H1 (cell line): Measurements from ENCODE around the gene IP6K3. TPM values are rescaled to one million over a fixed set of nuclear protein-coding genes. Genes with fewer than 3 reads are reported as not detected.

ENCODE experiments used
- CTCF ChIA-PET: fragments of 300-600 bp; sonication (Branson Sonifier 250); formaldehyde crosslinking; loops from one replicate; lab custom pipeline; 2021; ENCODE audit not compliant: partially characterized antibody; lab: Charles Lee
- POLR2A ChIA-PET: fragments of 300-600 bp; sonication (Branson Sonifier 250); formaldehyde crosslinking; loops from one replicate; lab custom pipeline; 2021; ENCODE audit warnings: inconsistent platforms; ENCODE audit not compliant: partially characterized antibody; lab: Charles Lee
- DNase-seq, 2 experiments: peaks; one replicate each; pipeline versions ENCODE4 v3.0.0 to v3.0.0-alpha.2; 2010 to 2022; ENCODE audit warnings: low spot score in 2 of 2, low read depth in 1 of 2, mixed read lengths in 1 of 2
- FAIRE-seq: peaks from 2 replicates; lab custom pipeline; 2011; peaks lifted over from hg19 to GRCh38; lab: Jason Lieb, UNC
- H2AFZ ChIP-seq: 2 replicates; pipeline ENCODE4 v1.8.1; 2012; ENCODE audit warnings: low read length, inconsistent platforms
- H2AK5ac ChIP-seq: 2 replicates; pipeline ENCODE4 v1.6.1; 2013; ENCODE audit warnings: low read depth, low read length
- H2BK120ac ChIP-seq: replicated peaks from 2 replicates; pipeline ENCODE3; 2013; ENCODE audit warnings: low read depth, low read length, inconsistent platforms
- H2BK12ac ChIP-seq: 2 replicates; pipeline ENCODE4 v1.6.1; 2013; ENCODE audit warnings: low read depth, low read length
- H2BK15ac ChIP-seq: 2 replicates; pipeline ENCODE4 v1.6.1; 2013; ENCODE audit warnings: low read length
- H2BK20ac ChIP-seq: 2 replicates; pipeline ENCODE4 v1.6.1; 2013; ENCODE audit warnings: low read length
- H2BK5ac ChIP-seq: 2 replicates; pipeline ENCODE4 v1.6.1; 2013; ENCODE audit warnings: low read depth, low read length
- H3K14ac ChIP-seq: 2 replicates; pipeline ENCODE4 v1.6.1; 2013; ENCODE audit warnings: inconsistent platforms; ENCODE audit not compliant: insufficient read length
- H3K18ac ChIP-seq: 2 replicates; pipeline ENCODE4 v1.6.1; 2013; ENCODE audit warnings: low read length; ENCODE audit errors: extremely low read depth
- H3K23ac ChIP-seq: 2 replicates; pipeline ENCODE4 v1.6.1; 2013; ENCODE audit warnings: inconsistent platforms; ENCODE audit not compliant: insufficient read length
- H3K23me2 ChIP-seq: 2 replicates; pipeline ENCODE4 v1.6.1; 2013; ENCODE audit warnings: low read depth, low read length
- H3K27ac ChIP-seq: 2 replicates; pipeline ENCODE4 v1.6.1; 2011; ENCODE audit warnings: low read depth, low read length, inconsistent platforms
- H3K27me3 ChIP-seq, 4 experiments: replicated peaks in 1 of 4; 1 replicate in 1 of 4; 2 replicates in 3 of 4; pipeline versions ENCODE4 v1.6.1 to v1.8.1; 2011 to 2013; ENCODE audit warnings: low read length in 3 of 4, mild to moderate bottlenecking in 3 of 4, inconsistent platforms in 2 of 4, mixed read lengths in 2 of 4, moderate library complexity in 1 of 4; ENCODE audit not compliant: control insufficient read depth in 3 of 4, insufficient read depth in 3 of 4; ENCODE audit errors: extremely low read depth in 1 of 4
- H3K36me3 ChIP-seq, 4 experiments: 2 replicates each; pipeline versions ENCODE4 v1.6.1 to v1.8.1; 2011 to 2013; ENCODE audit warnings: mild to moderate bottlenecking in 4 of 4, low read length in 3 of 4, moderate library complexity in 2 of 4, control low read depth in 1 of 4, inconsistent platforms in 1 of 4; ENCODE audit not compliant: insufficient read depth in 4 of 4, control insufficient read depth in 2 of 4
- H3K4ac ChIP-seq: replicated peaks from 2 replicates; pipeline ENCODE3; 2013; ENCODE audit warnings: low read length, low read depth, mixed read lengths, inconsistent platforms; ENCODE audit not compliant: insufficient read length
- H3K4me1 ChIP-seq, 4 experiments: replicated peaks in 1 of 4; 1 replicate in 1 of 4; 2 replicates in 3 of 4; pipeline versions ENCODE4 v1.6.1 to v1.8.1; 2011 to 2013; ENCODE audit warnings: low read length in 3 of 4, inconsistent platforms in 2 of 4, mixed read lengths in 1 of 4; ENCODE audit not compliant: insufficient read depth in 4 of 4, control insufficient read depth in 3 of 4
- H3K4me2 ChIP-seq, 2 experiments: 2 replicates each; pipeline versions ENCODE4 v1.6.1 to v1.8.1; 2011 to 2013; ENCODE audit warnings: low read depth in 2 of 2, low read length in 2 of 2, control low read depth in 1 of 2, inconsistent platforms in 1 of 2, mild to moderate bottlenecking in 1 of 2; ENCODE audit not compliant: insufficient read depth in 1 of 2
- H3K4me3 ChIP-seq, 4 experiments: fragments of 200-600, 300-600 bp in 1 of 4; sonication (generic), shearing (Covaris generic), sonication (Bioruptor Twin) in 1 of 4; 2 replicates each; pipeline versions ENCODE4 v1.5.1 to v1.8.1; 2011 to 2016; ENCODE audit warnings: low read length in 4 of 4, low read depth in 3 of 4, control low read depth in 2 of 4, inconsistent platforms in 2 of 4, mild to moderate bottlenecking in 2 of 4, mixed read lengths in 1 of 4, moderate library complexity in 1 of 4; ENCODE audit not compliant: insufficient read depth in 2 of 4; ENCODE audit errors: extremely low read depth in 1 of 4
- H3K56ac ChIP-seq: replicated peaks from 2 replicates; pipeline ENCODE3; 2013; ENCODE audit warnings: low read depth, mild to moderate bottlenecking, mixed read lengths, low read length, inconsistent platforms; ENCODE audit not compliant: insufficient read length
- H3K79me1 ChIP-seq: 2 replicates; pipeline ENCODE4 v1.6.1; 2013; ENCODE audit warnings: low read depth, low read length, control low read depth
- H3K79me2 ChIP-seq, 2 experiments: 2 replicates each; pipeline versions ENCODE4 v1.6.1 to v1.8.1; 2012 to 2013; ENCODE audit warnings: low read length in 2 of 2, mild to moderate bottlenecking in 2 of 2, inconsistent platforms in 1 of 2; ENCODE audit not compliant: insufficient read depth in 2 of 2, control insufficient read depth in 1 of 2
- H3K9ac ChIP-seq, 4 experiments: replicated peaks in 1 of 4; 1 replicate in 1 of 4; 2 replicates in 3 of 4; pipeline versions ENCODE4 v1.6.1 to v1.8.1; 2011 to 2013; ENCODE audit warnings: low read depth in 3 of 4, low read length in 3 of 4, control low read depth in 2 of 4, mild to moderate bottlenecking in 2 of 4, moderate library complexity in 2 of 4, inconsistent platforms in 1 of 4; ENCODE audit errors: extremely low read depth in 1 of 4
- H3K9me3 ChIP-seq, 2 experiments: 2 replicates each; pipeline versions ENCODE4 v1.6.1 to v1.8.1; 2012 to 2013; ENCODE audit warnings: mild to moderate bottlenecking in 2 of 2, moderate library complexity in 2 of 2, control low read depth in 1 of 2, inconsistent platforms in 1 of 2, low read depth in 1 of 2, low read length in 1 of 2, mixed read lengths in 1 of 2; ENCODE audit not compliant: insufficient read depth in 2 of 2
- H4K20me1 ChIP-seq, 2 experiments: replicated peaks in 1 of 2; 2 replicates each; pipeline versions ENCODE3 to v1.8.1; 2011 to 2013; ENCODE audit warnings: inconsistent platforms in 2 of 2, low read length in 2 of 2, mild to moderate bottlenecking in 1 of 2; ENCODE audit not compliant: insufficient read depth in 2 of 2, control insufficient read depth in 1 of 2
- H4K5ac ChIP-seq: 2 replicates; pipeline ENCODE4 v1.6.1; 2013; ENCODE audit warnings: low read length, low read depth, mixed read lengths, inconsistent platforms; ENCODE audit not compliant: insufficient read length
- H4K8ac ChIP-seq: 2 replicates; pipeline ENCODE4 v1.8.0; 2013; ENCODE audit warnings: mild to moderate bottlenecking, moderate library complexity, low read length, inconsistent platforms; ENCODE audit not compliant: insufficient read depth; ENCODE audit errors: extremely low read depth
- H4K91ac ChIP-seq: replicated peaks from 2 replicates; pipeline ENCODE3; 2013; ENCODE audit warnings: low read length, mixed read lengths, inconsistent platforms; ENCODE audit not compliant: insufficient read length
- E2F6 ChIP-seq: IDR thresholded peaks from 2 replicates; pipeline ENCODE4 v1.6.1; 2012; ENCODE audit warnings: inconsistent platforms
- EP300 ChIP-seq, 2 experiments: IDR thresholded peaks; 1 replicate in 1 of 2; 2 replicates in 1 of 2; pipeline ENCODE4 v1.6.1; 2011 to 2012; ENCODE audit warnings: low read depth in 2 of 2, low read length in 2 of 2, mild to moderate bottlenecking in 2 of 2, borderline replicate concordance in 1 of 2, inconsistent platforms in 1 of 2, moderate library complexity in 1 of 2
- FOSL1 ChIP-seq: IDR thresholded peaks from 2 replicates; pipeline ENCODE4 v1.6.1; 2011; ENCODE audit warnings: mild to moderate bottlenecking, low read depth, low read length, moderate library complexity; ENCODE audit not compliant: insufficient read depth
- HDAC6 ChIP-seq: IDR thresholded peaks from one replicate; pipeline ENCODE4 v1.7.1; 2012; ENCODE audit warnings: low read depth, mild to moderate bottlenecking, inconsistent platforms, low read length, moderate library complexity
- KDM1A ChIP-seq: fragments of 200-600, 300-600 bp; sonication (generic); IDR thresholded peaks from 2 replicates; pipeline ENCODE4 v1.7.1; 2016; ENCODE audit warnings: mild to moderate bottlenecking, low read length, borderline replicate concordance
- KDM5A ChIP-seq: fragments of 200-600 bp; IDR thresholded peaks from 2 replicates; pipeline ENCODE4 v1.7.1; 2012; ENCODE audit warnings: mild to moderate bottlenecking, low read length, inconsistent platforms, mixed read lengths
- MAFK ChIP-seq: IDR thresholded peaks from 2 replicates; pipeline ENCODE4 v1.6.1; 2012; ENCODE audit warnings: low read depth, mild to moderate bottlenecking, improper control_type of control experiment, low read length
- RBBP5 ChIP-seq: IDR thresholded peaks from 2 replicates; pipeline ENCODE4 v1.7.1; 2012; ENCODE audit warnings: low read depth, mild to moderate bottlenecking, inconsistent platforms, low read length, moderate library complexity, borderline replicate concordance
- SP1 ChIP-seq: IDR thresholded peaks from 2 replicates; pipeline ENCODE4 v1.6.1; 2011; ENCODE audit warnings: low read depth, low read length
- WGBS, 2 experiments: shearing (Covaris generic) in 1 of 2; methylation state at CpG; one replicate each; pipeline versions ENCODE4 v1.1.6 to v1.1.7; 2013 to 2015; ENCODE audit warnings: low lambda C conversion rate in 2 of 2, mixed read lengths in 2 of 2, inconsistent platforms in 1 of 2, low coverage in 1 of 2, missing lambda C conversion rate in 1 of 2; ENCODE audit not compliant: insufficient replicate concordance in 2 of 2, insufficient coverage in 1 of 2, insufficient read length in 1 of 2; ENCODE audit errors: extremely low coverage in 1 of 2, missing lambda C conversion rate in 1 of 2; 5-methylcytosine and 5-hydroxymethylcytosine counted together
- polyA plus RNA-seq, 7 experiments: library from polyadenylated mRNA; depleted of rRNA in 3 of 7; stranded (reverse) in 5 of 7; unstranded in 2 of 7; fragments of >200 nt in 5 of 7; fragments of 200-250 nt in 2 of 7; gene quantifications; 1 replicate in 5 of 7; 2 replicates in 1 of 7; 4 replicates in 1 of 7; pipeline versions ENCODE4 v1.2.1 to v1.2.3, GENCODE V29; 2011 to 2013; ENCODE audit warnings: missing spikeins in 2 of 7, mixed read lengths in 2 of 7
- total RNA-seq: library from RNA; stranded (reverse); fragmentation: NEBNext Ultra II Directional; extraction: Animal tissue kit (Norgen Biotek cat#: 25700); gene quantifications from 2 replicates; pipeline ENCODE4 v1.2.1, GENCODE V29; 2021

Gene IP6K3
- total and polyA plus RNA-seq, 2 of the 8 experiments (the other 6 are each of a cell fraction or from before 2014, with no cell fraction given), result 0.22 to 0.73 TPM

GRCh38 chr6:33688451-33689147 is 58.1 kb downstream of the IP6K3 start:
- H3K79me2 ChIP-seq, result no peaks in the 10 kb centered on the region
- DNase-seq (no peak), FAIRE-seq (no peak)
- H3K23me2 ChIP-seq, result no peaks in the 10 kb centered on the region
- H3K27ac ChIP-seq, result no peak overlapping the region
- H2BK20ac ChIP-seq, result no peak overlapping the region
- H2BK15ac ChIP-seq, result no peak overlapping the region
- H3K23ac ChIP-seq, result no peak overlapping the region
- no peak overlapping the region for H3K4me3 ChIP-seq
- peaks cover 0 to 10% of the 10 kb centered on the region in 2 experiments for H4K20me1 ChIP-seq
- ChIA-PET POLR2A (interaction anchor here (1.8 kb wide), 1 partner anchor 8 kb away, joined by 6 read pairs; no protein-coding TSS in a partner anchor), CTCF (interaction anchor here (1.0 to 2.7 kb wide), 6 partner anchors 12 to 318 kb away, joined by 3 to 18 read pairs (median 6); no protein-coding TSS in a partner anchor)
- H2AK5ac ChIP-seq, result no peak overlapping the region
- no peak overlapping the region for H3K4me2 ChIP-seq
- H3K27me3 ChIP-seq, result no peaks in the 10 kb centered on the region
- H3K4ac ChIP-seq, result no peak overlapping the region
- H3K9ac ChIP-seq, result no peak overlapping the region
- H4K5ac ChIP-seq, result no peak overlapping the region
- no peak overlapping the region for H3K18ac ChIP-seq
- H3K14ac ChIP-seq, result no peak overlapping the region
- WGBS, 2 experiments, result 93% methylated on average over 19 of the region's 25 CpGs; no CpG with 5 or more reads in 1 of the 2 experiments
- H3K56ac ChIP-seq, result no peak overlapping the region
- no peak overlapping the region for H2BK5ac ChIP-seq
- no peak for TF ChIP-seq RBBP5
- no peak for TF ChIP-seq EP300 (IDR thresholded peaks at IDR 0.05; ENCODE audit: borderline replicate concordance in 1 of 2, low read depth in 2 of 2, low read length in 2 of 2)
- TF ChIP-seq KDM5A, result no peak
- no peak for TF ChIP-seq E2F6
- TF ChIP-seq KDM1A, result no peak
- no peak for TF ChIP-seq HDAC6
- no peak for TF ChIP-seq FOSL1
- no peak for TF ChIP-seq SP1
- no peak for TF ChIP-seq MAFK
- H2BK120ac ChIP-seq, result no peak overlapping the region
- H3K79me1 ChIP-seq, result no peaks in the 10 kb centered on the region
- H3K4me1 ChIP-seq, result peaks cover 0 to 5% (median 1%) of the 10 kb centered on the region in 4 experiments; a peak in 3 of 7 replicates
- H4K8ac ChIP-seq, result no peak overlapping the region
- H4K91ac ChIP-seq, result no peak overlapping the region
- H3K9me3 ChIP-seq, result no peaks in the 10 kb centered on the region
- H2AFZ ChIP-seq, result no peak overlapping the region
- peaks cover 16 to 57% (median 51%) of the 10 kb centered on the region in 4 experiments; a peak in 7 of 8 replicates for H3K36me3 ChIP-seq
- H2BK12ac ChIP-seq, result no peak overlapping the region
